ENCODE data around the gene KRT26.
"Not testable (repeated sequence)": the region's sequence is repeated elsewhere in the genome, so short reads cannot be mapped to it uniquely, and the experiment has no call there.

KRT26 gene

DNA sequence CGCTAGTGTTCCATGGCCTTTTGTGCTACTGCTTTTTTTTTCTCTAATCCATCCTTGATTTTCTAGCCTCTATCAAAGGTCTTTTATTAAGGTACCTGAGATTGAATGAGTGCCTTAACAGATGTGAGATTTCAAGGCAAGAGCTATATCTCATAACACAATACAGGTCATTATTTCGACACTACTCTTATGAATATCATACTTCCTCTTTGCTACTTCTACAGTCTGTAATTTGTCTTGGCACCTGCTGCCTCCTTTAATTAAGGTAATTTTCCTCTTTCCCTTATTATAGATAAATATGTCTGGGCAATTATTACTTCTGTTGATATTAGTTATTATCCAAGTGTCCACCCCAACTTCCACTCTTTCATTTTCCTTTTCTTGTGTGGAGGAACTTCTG, 22.5 kb upstream of the KRT26 start:
- DNase-seq (ENCODE audit: low read depth): no peak

DNA sequence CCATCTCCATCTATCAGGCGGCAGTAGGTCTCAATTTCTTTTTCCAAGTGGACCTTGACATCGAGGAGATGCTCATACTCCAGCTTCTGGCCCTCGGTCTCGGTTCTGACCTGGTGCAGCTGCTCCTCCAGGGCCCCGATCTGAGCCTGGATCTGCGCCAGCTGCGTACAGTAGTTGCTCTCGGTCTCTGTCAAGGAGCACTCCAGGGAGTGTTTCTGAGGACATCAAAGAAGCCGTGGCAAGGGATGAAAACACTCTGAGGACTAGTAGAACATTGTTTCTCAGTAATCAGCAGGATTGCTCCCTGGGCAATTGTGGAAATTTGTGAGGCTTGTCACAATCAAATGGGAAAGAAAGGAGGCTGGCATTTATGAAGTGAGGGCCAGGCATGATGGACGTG, 21.8 kb upstream of the KRT26 start:
- DNase-seq (ENCODE audit: low read depth): no peak

DNA sequence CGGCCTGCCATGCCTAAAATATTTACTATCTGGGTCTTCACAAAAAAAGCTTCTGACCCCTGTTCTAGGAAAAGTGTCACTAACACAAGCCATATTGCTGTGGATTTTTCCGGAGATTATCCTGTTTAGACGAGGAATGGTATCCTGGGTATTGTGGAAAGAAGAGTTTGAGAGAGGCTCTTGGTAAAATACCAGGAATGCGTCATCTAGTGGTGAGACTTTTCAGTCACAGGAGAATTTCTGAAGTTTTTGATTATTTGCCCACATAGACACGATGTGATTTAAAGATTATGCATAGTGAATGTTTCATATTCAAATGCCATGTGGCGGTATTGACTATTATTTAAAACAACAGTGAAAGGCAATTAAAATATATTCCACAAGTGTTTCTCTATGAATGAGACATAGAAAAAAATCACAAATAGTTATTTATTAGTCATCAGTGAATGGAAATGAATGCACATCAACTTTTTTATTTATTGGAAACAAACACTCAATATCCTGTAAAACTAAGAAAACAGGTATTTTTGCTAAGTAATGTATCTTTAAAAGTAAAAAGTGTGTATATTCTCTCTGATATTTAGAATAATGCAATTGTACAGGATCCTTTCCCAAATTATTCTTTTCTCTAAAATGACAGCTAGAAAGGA, 19.9 kb upstream of the KRT26 start:
- no peak for DNase-seq (ENCODE audit: low read depth)

DNA sequence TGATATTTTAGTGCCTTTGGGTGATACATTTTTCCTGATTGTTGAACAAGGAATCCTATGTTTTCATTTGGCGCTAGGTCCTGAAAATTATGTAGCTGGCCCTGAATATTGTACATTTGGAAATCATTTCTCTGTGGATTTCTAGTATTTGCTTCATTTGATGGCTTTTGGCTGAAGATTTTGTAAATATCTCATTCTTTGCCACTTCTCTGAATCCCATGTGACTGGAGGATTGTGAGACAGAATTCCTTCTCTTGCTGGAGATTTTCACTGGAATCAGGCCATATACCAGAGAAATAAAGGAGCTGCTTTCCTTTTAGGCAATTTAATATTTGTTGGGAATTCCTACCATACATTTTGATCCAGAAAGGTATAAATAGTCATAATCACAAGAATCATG, 19.1 kb upstream of the KRT26 start:
- no peak for DNase-seq (ENCODE audit: low read depth)

DNA sequence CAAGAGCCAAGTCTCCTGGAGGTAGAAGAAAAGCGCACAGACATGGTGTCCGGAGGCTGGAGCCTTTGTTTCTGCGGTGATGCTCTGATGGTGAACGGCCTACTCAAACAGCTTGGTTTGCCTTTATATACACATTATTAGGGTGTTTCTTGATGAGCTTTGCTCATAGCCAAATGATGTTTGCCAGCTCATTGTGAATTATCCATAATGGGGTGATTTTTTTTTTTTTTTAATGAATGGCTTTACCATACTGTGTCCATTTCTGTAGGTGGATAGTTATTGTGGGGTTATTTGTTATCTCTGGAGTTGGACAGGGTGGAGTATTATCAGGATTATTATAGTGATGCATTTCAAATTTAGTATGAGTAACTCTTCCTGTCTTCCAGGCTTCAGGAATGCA, 10.4 kb upstream of the KRT26 start, which contains the start of gene KRT27:
TSS of gene KRT27 (minus strand) at position 101 of the 400 bp plus-strand sequence. CDS start at position 44, 57 bp downstream.
- no peak for DNase-seq (ENCODE audit: low read depth)

DNA sequence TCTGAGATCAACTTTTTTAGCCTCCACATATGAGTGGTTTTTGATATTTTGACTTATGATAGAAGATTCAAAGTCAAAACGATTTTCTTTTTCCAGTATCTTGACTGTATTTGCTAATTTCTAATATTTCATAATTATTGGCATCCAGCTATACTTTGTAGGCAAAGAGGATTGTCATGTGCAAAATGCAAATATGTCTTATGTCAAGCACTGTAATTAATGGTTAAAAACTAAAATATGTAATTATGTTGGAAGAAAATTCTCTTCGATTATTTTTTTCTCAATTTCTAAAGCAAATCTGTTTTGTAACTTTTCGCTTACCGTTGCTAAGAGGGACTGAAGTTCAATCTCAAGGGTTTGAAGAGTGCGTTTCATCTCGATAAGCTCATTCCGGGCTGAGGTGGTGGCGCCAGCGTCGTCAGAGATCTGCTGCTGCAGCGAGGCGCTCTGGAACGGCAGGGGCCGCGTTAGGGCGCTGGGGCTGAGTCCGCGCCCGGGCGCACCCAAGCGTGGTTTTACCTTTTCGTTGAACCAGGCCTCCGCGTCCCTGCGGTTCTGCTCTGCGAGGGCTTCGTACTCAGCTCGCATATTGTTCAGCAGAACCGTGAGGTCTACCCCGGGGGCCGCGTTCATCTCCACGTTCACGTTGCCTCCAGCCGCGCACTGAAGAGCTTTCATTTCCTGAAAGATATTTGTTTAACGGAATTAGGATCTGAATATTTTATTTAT, 7.3 kb upstream of the KRT26 start:
- peak; percentile 2 for DNase-seq (ENCODE audit: low read depth)

DNA sequence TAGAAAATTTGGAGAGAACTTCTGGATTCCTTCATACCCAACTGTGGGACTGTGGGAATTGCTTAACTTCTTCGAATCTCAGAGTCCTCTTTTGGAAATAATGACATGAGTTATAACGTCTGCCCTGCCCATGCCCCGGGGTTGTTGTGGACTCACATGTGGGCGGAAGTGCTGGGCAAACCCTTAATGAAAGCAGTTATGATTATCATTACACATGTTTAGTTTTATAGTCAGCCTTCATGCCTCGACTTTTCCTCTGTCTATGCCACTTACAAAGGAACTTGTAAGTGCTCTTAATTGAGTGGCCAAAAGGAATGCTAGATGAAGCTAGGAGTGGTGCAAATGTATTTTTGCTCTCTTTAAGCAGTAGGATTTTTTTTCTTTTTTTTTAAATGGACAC, 6.5 kb upstream of the KRT26 start:
- no peak for DNase-seq (ENCODE audit: low read depth)

DNA sequence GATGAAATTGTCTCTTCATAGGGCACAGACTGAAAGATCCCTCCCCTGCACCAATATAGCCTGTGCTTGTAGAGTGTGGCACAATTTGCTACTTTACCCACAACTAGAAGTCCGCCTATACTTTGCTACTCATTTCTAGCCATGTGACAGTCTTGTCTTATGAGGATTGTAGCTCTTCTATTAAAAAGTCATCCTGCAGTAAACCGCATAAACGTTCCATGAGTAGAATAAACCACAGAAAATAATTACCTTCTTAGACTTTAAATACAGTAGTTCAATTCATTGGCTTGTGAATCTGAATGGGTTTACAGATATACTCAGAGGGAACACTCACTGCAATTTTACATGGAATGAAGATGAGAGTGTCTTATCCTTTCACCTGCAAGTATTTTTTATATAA, 6.0 kb upstream of the KRT26 start:
- no peak for DNase-seq (ENCODE audit: low read depth)

DNA sequence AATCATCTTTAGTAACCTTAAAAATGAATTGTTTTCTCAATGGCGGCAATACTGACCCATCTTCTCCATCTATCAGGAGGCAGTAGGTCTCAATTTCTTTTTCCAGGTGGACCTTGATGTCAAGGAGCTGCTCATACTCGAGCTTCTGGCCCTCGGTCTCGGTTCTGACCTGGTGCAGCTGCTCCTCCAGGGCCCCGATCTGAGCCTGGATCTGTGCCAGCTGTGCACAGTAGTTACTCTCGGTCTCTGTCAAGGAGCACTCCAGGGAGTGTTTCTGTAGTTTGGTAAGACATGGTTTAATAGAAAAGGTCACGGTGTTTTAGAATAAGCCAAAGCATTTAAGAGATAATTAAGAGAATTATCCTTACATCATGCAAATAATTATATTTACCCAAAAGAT, 5.5 kb upstream of the KRT26 start:
- no peak for DNase-seq (ENCODE audit: low read depth)

DNA sequence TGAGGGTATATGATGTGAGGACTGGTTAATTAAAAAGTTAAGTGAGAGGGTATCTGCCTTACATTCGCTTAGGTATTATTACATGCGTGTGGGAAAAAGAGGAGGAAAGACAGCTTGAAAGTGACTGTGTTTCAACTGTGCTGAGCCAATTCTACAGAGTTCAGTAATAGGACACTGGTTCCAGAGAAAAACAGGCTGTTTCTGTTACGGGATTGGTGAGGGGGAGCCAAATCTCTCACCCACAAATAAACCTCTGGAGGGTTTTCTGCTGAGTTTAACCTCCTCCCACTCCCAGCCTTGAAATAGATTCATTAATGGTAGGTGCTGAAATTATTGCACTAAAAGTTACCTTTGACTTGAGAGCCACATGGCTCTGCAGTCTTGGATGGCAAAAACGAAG, 3.9 kb upstream of the KRT26 start:
- DNase-seq (ENCODE audit: low read depth): no peak

DNA sequence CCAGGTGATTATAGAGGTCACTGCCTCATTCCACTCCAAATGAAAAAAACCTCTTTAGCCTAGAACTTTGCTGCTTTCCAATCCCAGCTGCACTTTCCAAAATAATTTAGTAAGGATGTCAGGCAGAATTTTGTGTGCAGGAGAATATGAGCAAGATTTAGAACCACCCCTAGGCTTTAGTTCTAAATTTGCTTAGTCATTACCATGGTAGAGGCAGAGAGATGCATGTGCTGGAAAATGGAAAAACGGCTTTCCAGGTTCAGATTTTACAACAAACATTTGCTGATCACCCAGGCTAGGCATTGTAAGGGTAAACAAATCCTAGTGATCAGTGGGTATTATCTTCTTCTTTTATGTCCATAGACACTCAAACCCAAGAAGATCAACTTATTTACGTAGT, 6.3 kb downstream of the KRT26 start:
- no peak for DNase-seq (ENCODE audit: low read depth)

DNA sequence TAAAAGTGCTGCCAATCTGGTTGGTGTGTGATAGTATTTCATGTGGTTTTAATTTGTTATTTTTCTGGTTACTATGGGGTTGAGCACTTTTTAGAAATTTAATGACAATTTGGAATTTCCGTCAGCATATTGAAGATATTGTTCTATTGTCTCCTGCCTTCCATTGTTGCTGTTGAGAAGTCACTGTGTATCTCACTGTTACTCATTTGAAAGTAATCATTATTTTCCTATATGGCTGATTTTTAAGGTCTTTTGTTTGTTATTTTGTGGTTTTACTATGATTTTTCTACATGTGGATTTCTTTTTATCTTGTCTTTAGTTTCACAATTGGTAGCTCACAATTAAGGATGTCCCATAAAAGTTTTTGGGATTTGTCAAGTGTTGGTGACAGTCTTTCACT, 8.2 kb downstream of the KRT26 start:
- no peak for DNase-seq (ENCODE audit: low read depth)

DNA sequence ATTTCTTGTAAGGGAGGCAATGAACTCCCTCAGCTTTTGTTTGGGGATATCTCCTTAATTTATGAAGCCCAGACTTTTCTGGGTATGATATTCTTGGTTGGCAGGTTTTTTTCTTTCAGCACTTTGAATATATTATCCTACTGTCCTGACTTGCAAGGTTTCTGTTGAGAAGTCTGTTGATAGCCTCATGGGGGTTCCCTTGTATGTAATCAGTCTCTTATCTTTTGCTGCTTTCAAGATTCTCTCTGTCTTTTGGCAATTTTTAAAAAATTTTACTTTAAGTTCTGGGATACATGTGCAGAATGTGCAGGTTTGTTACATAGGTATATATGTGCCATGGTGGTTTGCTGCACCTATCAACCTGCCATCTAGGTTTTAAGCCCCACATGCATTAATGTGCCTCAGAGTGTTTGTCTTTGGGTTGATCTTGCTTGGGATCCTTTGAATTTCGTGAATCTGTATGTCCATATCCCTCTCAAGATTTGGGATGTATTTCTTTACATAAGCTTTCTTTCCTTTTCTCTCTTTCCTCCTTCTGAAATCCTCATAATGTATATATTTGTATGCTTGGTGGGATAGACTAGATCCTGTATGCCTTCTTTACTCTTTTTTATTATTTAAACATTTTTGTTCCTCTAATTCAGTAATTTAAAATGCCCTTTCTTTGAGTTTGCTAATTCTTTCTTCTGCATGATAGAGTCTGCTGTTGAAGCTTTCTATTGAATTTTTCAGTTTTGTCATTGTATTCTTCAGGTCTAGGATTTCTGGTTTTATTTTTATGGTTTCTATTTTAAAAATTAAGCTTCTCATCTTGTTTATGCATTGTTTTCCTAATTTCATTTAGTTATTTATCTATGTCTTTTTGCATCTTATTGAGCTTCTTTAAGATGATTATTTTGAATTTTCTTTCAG, 11.6 kb downstream of the KRT26 start:
- DNase-seq (ENCODE audit: low read depth): no peak

DNA sequence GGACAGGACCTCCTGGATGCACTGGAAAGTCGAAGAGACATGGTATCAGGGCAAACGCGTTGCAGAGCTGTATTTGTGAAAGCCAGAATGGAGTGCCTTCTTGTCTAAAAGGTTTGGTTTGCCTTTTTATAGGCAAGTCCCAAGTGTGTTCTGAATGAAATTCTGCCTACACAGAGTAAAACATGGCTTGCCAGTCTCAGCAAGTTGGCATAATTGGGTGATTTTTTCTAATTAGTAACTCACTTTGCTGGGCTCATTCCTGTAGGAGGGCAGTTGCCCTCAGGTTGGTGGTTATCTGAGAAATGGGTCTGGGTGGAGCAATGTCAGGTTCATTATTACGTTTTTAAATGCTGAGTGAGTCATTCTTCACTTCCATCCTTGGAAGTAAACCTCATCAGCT, 16.8 kb downstream of the KRT26 start, which contains the start of gene KRT25:
TSS of gene KRT25 (minus strand) at position 101 of the 400 bp plus-strand sequence. CDS start at position 41, 60 bp downstream.
- no peak for DNase-seq (ENCODE audit: low read depth)

DNA sequence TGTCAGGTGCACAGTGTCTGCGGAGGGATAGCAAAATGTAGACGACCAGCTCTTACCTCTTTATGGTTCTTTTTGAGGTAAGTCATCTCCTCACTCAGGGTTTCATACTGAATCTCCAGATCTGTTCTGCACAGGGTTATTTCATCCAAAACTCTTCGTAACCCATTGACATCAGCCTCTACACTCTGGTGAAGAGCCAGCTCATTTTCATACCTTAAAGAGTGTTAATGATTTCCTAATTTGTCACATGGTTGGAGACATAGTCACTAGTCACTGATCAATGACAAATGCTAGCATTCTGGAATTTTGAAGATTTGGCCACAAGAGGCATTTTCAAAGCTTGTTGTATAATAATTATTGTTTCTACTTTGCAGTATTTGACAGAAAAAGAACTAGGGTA, 18.2 kb downstream of the KRT26 start:
- no peak for DNase-seq (ENCODE audit: low read depth)

DNA sequence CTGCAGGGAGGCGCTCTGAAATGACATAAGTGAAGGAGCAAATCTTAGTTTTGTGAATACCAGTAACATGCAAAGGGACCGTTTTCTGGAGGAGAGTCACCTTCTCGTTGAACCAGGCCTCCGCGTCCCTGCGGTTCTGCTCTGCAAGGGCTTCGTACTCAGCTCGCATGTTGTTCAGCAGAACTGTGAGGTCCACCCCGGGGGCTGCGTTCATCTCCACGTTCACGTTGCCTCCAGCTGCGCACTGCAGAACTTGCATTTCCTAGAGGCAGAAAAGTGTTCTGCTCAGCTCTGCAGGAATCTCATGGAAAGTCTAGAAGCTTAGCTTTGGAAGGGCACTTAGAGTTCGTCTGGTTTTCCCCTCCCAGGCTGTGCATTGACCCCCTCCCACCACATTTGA, 20.9 kb downstream of the KRT26 start:
- DNase-seq (ENCODE audit: low read depth): no peak

DNA sequence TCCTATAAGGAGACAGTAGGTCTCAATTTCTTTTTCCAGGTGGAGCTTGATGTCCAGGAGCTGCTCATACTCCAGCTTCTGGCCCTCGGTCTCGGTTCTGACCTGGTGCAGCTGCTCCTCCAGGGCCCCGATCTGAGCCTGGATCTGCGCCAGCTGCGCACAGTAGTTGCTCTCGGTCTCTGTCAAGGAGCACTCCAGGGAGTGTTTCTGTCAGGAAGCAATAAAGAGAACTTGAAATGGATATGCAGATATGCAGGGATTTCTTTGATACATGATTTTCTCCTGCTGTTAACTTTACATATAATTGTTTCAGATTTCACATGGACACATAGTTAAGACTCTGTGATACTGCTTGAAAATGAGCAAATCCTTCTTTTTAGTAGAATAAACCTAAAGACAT, 21.6 kb downstream of the KRT26 start:
- DNase-seq (ENCODE audit: low read depth): no peak

DNA sequence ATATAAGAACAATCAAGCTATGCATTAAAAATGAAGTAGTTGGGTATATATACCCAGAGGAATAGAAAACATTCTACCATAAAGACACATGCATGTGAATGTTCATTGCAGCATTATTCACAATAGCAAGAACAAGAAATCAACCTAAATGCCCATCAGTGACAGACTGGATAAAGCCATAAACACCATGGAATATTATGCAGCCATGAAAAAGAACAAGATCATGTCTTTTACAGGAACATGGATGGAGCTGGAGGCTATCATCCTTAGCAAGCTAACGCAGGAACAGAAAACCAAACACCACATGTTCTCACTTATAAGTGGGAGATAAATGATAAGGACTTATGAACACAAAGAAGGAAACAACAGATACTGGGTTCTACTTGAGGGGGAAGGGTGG, 23.3 kb downstream of the KRT26 start:
- DNase-seq (ENCODE audit: low read depth): not testable (repeated sequence)

DNA sequence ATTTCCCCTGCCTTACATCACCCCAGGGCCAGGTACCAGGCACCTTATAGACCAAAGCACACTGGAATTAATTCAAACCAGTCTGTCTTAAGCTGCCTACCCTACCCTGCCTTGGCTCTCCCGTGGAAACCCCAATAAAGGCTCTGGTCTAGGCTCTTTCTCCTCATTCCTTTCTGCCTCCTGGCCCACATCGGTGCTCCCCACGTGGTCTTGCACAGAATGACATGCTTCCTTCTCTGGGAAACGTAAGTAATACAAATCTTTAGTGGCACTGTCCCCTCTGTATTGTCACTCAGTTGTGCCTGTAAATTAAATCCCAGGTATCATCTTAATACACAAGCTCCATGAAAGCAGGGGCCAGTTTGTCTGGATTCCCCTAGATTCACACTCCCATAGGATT, 33.4 kb downstream of the KRT26 start:
- DNase-seq (ENCODE audit: low read depth): no peak

DNA sequence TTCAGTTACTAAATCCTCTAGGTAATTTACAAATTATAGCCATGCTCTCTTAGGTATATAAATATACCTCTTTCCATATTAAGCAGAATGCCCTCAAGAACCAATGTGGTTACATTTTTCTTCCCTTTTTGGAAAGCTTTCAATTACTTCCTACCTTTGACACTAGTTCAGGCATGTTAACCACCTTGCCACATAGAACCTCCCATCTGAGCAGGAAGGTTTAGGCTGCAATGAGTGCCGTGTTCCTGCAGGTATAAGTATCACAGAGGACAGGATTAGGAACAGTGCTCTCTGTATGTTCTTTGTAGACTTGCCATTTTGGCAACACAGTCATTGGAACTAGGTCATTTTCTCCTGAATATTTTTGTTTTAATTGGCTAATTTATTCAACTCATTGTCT, 37.0 kb downstream of the KRT26 start:
- no peak for DNase-seq (ENCODE audit: low read depth)

DNA sequence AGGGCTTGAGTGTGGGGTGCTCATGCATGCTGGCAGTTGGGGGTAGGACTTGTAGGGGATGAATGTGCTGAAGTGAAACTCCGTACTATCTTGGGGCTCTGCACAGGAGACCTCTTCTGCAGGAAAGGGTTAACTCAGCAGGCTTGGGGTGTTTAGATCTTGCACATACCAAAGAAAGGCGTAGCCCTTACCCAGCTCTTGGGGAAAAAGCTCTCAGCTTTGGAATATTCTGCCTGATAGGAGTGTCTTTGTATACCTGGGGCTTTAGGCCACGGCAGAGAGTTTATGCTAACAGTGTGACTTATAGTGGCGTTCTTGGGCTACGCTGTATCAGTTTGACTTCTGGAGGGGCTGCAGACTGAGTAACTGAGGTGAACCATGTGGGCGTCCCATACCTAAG, 38.0 kb downstream of the KRT26 start:
- no peak for DNase-seq (ENCODE audit: low read depth)

DNA sequence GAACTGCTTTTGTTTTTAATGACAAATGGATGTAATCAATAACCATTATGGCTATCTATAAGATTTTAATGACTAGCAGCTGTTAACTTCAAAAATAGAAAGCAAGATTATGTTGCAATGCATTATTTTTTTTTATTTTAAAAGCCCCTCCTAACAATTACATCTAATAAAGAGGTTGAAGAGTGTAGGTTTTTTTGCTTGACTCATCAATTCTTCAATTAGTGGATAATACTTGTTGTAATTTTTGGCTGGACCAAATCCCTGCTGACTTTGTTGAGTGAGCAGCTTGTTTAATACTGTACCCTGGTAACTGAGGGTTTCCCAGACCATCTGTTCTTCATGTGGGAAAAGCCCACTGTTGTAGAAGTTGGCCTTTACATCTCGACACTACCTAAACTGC, 41.0 kb downstream of the KRT26 start:
- DNase-seq (ENCODE audit: low read depth): no peak

Data from T follicular helper cell (primary cell).